ENCODE data around the gene ACAP3.

DNA sequence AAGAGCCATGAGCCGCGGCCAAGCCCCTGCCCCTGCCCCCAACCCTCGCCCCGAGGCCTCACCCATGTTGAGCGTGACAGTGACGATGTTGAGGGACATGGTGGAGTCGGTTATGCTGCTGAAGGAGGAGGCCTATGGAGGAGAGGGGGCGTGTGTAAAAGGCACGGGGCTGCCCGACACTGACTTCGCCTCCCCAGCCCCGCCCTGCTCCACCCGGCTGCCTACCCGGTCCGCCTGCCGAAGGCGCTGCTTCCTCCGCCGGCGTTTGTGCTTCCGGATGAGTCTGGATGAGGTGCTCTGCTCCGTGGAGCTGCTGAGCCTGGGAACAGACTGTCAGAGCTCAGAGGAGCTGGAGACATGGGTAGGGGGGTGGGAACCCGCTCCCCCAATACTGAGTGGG, 32.5 kb upstream of the ACAP3 start:
- TF ChIP-seq, protein P1, sequence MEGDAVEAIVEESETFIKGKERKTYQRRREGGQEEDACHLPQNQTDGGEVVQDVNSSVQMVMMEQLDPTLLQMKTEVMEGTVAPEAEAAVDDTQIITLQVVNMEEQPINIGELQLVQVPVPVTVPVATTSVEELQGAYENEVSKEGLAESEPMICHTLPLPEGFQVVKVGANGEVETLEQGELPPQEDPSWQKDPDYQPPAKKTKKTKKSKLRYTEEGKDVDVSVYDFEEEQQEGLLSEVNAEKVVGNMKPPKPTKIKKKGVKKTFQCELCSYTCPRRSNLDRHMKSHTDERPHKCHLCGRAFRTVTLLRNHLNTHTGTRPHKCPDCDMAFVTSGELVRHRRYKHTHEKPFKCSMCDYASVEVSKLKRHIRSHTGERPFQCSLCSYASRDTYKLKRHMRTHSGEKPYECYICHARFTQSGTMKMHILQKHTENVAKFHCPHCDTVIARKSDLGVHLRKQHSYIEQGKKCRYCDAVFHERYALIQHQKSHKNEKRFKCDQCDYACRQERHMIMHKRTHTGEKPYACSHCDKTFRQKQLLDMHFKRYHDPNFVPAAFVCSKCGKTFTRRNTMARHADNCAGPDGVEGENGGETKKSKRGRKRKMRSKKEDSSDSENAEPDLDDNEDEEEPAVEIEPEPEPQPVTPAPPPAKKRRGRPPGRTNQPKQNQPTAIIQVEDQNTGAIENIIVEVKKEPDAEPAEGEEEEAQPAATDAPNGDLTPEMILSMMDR (IDR thresholded peaks at IDR 0.05) = no peak
- TF ChIP-seq POLR2A (IDR thresholded peaks at IDR 0.05) = no peak

Measured in tibial nerve (tissue), 3 donors.